Measurements from ENCODE around the gene CCNY.

- TF ChIP-seq POLR2A (IDR thresholded peaks at IDR 0.05) (no peak), CTCF (IDR thresholded peaks at IDR 0.05) (no peak)
Measured at GRCh38 chr10:35605191-35605590, 268.9 kb downstream of the CCNY start, which contains the start of gene GJD4.
